OCI-LY3 (cell line): ENCODE data around the gene PKDREJ.

ENCODE experiments used
- EZH2phosphoT487 ChIP-seq: fragments of 200-600 bp; shearing (Covaris generic); IDR thresholded peaks from 2 replicates; pipeline ENCODE4 v1.6.1; 2018; ENCODE audit warnings: antibody characterized with exemption, mixed run types, low read depth
- TF ChIP-seq, protein P1 (sequence below): fragments of 200-600, 300-600 bp; sonication (generic); IDR thresholded peaks from 2 replicates; pipeline ENCODE4 v1.5.1; 2014; ENCODE audit warnings: antibody characterized with exemption, low read length, low read depth

DNA sequence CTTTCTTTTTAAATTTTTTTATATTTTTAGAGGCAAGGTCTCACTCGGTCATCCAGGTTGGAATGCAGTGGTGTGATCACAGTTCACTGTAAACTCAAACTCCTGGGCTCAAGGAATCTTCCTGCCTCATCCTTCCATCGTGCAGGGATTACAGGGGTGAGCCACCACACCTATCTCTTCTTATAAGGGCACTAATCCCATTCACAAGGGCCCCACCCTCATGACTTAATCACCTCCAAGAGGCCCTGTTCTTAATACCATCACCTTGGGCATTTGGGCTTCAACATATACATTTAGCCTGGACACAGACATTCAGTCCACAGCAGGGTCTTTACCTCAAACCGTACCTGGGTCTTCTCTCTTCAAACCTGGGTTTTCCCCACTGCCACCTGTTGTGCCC, 29.0 kb upstream of the PKDREJ start:
- TF ChIP-seq, protein P1, sequence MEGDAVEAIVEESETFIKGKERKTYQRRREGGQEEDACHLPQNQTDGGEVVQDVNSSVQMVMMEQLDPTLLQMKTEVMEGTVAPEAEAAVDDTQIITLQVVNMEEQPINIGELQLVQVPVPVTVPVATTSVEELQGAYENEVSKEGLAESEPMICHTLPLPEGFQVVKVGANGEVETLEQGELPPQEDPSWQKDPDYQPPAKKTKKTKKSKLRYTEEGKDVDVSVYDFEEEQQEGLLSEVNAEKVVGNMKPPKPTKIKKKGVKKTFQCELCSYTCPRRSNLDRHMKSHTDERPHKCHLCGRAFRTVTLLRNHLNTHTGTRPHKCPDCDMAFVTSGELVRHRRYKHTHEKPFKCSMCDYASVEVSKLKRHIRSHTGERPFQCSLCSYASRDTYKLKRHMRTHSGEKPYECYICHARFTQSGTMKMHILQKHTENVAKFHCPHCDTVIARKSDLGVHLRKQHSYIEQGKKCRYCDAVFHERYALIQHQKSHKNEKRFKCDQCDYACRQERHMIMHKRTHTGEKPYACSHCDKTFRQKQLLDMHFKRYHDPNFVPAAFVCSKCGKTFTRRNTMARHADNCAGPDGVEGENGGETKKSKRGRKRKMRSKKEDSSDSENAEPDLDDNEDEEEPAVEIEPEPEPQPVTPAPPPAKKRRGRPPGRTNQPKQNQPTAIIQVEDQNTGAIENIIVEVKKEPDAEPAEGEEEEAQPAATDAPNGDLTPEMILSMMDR, result no peak
- TF ChIP-seq EZH2phosphoT487, result no peak
